GM10847 (cell line): ENCODE results near the gene IL16.

ENCODE experiments used
- POLR2A ChIP-seq: IDR thresholded peaks from 2 replicates; pipeline ENCODE4 v1.6.1; 2011; ENCODE audit not compliant: insufficient read length; ENCODE audit errors: extremely low read depth

The IL16 gene

DNA sequence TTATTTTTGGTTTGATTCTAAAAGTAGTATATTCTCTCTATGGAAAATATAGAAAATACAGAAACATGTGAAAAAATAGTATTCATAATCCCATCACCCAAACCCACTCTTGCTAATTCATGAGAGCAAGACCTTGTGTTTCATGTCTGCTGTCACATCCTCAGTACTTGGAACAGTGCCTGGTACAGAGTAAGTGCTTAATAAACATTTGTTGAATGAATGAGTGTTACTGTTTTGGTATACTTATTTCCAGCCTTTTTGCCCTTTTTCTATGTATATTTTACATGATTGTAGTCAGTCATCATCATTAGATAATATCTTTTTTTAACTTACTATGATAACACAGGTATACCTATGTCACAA, 59.3 kb downstream of the IL16 start:
- TF ChIP-seq POLR2A: no peak

DNA sequence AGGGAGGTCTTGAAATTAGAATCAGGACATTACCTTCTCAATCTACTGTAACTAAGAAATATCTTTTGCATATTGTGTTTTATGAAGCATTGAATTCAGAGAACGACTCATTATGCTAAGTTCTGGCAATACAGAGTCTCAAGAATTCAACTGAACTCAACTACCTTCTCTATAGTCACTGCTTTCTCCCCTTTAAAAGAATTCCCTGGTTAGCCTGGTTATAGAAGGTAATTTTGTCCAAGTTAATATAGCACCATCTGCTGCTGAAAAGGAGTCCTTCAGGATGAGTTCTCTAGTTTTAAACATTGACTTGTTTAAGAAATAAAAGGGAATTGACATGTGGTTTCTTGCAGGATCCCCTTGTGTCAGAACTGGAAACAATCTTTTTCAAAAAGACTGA, 60.2 kb downstream of the IL16 start:
- no peak for TF ChIP-seq POLR2A

DNA sequence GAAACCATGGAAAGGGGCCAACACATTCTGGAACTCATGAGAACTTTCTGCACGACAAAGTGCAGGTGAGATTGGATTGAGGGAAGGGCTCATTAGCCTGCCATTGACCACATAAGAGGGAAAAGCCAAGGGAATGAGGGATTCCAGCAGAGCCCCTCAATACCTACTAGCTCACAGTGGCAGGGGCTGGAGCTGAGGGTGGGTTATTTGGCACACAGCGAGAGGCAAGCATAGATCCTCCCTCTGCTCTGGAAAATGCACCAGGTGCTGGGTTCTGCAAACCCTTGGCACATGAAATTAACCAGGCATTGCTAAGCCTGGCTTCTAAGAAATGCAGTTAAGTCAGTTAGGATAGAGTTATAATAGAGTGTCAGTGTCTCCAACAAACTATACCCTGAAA, 60.8 kb downstream of the IL16 start:
- TF ChIP-seq POLR2A: no peak

DNA sequence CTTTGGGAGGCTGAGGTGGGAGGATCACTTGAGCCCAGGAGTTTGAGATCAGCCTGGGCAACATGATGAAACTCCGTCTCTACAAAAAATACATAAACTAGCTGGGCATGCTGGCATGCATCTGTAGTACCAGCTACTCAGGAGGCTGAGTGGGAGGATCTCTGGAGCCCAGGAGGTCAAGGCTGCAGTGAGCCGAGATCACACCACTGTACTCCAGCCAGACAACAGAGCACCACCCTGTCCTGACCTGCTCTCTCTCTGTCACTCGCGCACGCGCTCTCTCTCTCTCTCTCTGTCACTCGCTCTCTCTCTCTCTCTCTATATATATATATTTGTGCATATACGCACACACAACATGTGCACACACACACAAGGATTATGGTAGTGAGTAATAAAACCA, 61.8 kb downstream of the IL16 start:
- TF ChIP-seq POLR2A: no peak

DNA sequence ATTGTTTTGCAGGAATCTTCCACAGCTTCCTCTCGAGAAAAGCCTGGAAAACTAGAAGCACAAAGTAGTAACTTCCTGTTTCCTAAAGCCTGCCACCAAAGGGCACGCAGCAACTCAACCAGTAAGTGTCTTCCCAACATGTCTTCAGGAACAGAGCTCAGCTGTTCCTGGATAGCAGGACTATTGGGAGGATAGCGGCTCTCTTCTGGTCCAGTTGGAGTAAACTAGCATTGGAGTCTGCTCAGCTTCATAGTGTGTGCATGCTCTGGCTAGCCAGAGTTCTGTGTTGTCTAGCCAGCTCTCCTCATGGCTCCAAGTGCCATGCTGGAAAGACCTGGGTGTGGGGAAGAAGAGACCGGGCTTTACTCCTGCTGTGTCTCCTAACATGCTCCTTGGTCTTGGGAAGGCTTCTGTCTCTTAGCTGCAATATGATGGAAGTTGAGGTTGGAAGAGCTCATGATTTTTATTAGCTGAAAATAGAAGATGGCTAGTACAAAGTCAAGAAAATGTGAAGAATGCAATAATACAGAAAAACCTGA, 63.1 kb downstream of the IL16 start:
- no peak for TF ChIP-seq POLR2A

DNA sequence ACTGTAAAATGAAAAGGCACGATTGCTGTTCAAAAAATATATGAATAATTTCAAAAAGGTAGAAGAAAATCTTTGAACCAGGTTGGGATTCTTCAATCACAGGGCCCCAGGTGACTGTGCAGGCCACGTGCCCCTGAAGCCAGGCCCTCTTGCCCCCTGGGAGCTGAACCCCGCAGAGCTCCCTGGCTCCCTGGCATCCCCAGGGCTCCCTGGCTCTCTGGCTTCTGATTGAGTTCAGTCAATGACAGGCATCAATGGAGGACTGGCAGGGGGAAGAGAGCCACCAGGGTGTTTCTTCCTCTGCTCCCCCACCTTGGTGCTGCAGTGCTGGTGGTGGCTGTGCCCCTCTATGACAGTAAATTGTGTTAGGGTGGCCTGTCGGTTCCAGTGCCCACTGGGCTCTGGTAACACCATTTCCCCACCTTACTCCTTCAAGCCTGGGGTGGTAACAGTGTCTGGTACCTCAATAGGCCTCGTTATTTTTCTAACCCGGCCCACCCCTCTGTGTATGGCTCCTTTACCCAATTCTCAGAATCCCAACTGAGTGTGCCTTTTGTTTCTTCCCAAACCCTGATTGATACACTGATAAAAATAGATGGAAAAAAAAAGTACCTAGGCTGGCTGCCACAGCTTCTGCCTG, 64.6 kb downstream of the IL16 start:
- no peak for TF ChIP-seq POLR2A

DNA sequence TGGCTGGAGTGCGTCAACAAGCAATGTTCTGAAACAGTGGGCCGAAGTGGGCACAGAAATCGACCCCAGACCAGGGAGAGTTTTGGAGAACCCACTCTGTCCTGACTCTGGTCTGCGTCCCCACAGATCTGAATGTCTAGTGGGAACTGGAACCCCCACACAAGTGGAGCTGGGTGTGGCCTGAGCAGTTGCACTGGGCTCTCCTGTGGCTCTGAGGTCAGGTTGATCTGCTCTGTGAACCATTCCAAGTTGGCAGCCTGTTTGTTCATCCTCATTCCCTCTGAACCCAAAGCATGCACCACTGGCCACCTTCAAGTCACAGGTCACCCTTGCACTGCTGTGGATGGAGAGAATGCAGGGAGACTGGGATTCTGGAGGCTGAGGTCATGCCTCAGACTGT, 66.8 kb downstream of the IL16 start:
- no peak for TF ChIP-seq POLR2A

DNA sequence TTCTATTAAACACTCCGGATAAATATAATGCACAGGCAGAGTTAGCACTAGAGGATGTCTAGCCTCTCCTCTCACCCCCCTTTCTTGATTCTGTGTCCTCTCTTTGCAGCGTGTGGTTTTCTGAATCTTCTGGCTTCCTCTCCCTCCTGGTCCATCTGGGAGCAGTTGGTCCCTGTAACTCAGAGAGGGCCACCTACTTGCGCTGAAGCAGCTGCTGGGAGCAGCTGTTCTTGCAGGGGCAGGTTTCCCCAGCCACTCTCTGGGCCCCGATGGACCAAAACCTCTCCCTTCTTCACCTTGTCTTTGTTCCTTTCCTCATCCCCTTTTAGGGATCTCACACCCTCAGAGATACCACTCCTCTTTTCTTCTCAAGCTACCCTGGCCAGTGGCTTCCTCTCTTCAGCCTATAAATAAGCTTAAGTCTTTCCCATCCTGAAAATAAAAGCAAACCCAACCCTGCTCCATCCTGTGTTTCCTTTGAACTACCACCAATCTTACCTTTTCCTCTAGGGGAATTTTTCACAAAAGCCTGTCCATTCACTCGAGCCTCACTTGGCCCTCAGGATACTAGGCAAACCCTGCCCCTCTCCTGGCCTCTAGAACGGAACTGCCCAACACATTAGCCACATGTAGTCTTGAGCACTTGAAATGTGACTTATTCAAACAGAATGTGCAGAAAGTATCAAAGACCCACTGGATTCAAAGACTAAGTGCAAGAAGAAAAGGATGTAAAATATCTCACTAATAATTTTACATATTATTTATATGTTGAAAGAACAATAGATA, 67.6 kb downstream of the IL16 start:
- TF ChIP-seq POLR2A: no peak

DNA sequence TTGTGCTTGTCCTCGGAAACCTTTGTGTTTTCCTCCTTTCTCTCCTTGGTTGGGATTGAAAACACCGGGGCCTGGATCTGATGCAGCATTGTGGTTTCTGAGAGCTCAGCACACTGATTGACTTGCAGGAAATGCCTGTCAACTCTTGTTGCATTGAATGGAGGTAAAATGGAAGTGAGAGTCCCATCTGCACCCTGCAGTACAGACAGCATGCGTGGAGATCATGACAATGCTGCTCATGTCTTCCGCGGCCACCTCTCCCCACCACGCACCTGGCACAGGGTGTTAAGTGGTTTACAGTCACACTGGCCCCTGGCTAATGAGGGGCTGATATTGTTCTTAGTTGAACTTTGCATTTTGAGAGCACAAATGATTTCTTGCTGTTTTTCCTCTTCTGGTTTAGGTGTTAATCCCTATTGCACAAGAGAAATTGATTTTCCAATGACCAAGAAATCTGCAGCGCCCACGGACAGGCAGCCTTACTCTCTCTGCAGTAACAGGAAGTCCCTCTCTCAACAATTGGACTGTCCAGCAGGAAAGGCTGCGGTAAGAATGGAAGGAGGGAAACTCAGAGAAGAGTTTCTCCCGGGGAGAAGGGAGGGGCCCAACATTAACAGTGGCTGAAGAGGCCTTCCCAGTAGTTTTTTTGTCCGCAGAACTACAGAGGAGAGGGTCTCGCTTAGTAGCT, 68.7 kb downstream of the IL16 start:
- TF ChIP-seq POLR2A: no peak

DNA sequence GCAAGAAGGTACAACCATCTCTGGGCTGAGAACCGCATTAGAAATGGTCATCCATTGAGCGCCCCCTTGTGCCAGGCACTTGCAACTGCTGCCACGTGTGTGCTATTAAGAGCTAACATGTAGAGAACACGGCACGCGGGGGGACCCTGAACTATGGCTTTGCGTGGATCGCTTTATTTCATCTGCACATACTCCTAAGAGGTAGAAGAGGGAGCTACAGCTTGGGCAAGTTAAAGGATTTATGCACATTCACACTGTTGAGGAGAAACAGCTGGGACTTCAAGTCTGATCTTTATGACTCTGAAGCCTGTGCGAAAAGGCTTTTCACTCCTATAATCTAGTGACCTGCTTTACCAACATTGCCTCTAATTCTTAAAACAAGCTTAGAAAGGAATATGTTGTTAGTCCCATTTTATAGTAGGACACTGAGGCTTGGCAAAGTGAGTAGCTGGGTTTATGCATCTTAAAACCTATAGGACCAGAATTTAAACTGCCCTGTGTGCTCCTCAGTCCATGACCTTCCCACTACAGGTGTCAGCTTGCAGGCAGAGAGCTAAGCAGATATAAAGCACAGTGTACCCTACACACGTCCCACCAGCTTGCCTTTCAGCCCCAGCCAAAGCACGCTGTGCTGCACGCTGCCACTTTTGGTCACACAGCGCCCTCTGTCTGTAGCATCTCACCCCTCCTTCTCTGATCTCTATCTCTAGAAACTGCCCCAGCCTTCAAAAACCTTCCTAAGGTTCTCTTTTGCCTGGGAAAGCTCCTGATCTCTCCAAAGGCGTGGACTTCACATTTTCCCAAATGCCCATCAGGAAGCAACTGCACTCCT, 69.5 kb downstream of the IL16 start:
- no peak for TF ChIP-seq POLR2A

DNA sequence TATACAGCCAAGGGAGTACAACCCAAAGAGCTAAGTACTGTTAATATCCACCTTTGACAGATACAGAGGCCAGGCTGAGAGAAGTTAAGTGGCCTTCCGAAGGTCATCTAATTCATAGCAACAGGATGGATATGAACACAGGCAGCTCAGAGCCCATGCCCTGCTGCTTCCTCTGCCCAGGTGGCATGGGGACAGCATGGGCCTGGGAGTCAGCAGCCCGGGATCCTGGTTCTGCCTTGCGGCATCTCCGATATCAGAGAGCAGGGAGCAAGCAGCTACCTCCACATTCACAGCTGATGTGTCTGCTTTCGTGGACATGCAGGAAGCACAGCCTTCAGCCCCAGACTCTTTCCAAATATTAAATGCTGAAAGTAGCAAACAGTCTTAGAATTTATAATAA, 71.7 kb downstream of the IL16 start:
- no peak for TF ChIP-seq POLR2A

DNA sequence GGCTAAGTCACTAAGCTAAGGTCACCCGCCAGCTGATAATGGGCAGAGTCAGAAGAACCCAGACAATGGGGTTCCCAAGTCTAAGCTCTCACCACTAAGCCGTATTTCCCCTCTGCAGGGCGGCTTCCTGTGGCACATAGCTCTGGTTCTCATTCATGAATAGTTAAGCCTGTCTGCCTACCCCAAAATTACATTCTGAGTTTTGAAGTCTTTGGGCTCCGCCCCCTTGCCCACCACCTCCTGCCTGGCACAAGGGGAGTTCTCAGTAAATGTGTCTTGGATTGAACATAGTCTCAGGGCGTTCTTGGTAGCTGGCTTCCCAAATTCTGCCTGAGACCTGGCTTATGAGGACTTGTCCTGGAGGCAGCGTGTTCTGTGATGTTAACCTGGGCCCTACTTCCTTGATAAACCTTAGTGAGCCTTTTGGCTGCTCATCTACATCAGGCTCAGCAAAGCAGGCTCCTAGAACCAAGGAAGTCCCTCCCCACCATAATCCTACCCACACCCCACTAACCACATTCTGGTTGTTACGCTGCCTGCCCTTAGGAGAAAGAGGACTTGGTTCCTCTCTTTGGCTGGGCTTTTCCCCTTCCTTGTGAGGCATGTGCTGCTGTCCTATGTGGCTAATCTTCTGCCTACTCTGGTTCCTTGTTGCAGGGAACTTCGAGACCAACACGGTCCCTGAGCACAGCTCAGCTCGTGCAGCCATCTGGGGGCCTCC, 72.4 kb downstream of the IL16 start:
- TF ChIP-seq POLR2A: no peak

DNA sequence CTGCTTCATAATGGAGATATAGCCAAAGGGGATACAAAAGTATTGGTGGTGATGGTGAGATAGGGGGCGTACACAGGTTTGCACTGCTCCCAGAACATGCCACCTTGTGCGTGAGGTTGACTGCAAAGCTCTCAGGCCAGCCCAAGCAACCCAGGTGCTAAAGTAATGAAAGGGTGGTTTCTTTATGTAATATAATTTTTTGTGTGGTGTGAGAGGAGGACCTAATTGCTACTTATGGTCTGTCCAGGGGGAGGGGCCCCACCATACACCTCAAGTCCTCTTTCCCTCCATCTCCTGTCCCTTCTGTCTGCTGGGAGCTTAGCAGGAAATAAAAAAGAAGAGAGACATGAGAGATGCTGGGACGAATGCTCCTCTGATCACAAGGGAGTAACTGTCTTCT, 73.5 kb downstream of the IL16 start:
- TF ChIP-seq POLR2A: no peak

DNA sequence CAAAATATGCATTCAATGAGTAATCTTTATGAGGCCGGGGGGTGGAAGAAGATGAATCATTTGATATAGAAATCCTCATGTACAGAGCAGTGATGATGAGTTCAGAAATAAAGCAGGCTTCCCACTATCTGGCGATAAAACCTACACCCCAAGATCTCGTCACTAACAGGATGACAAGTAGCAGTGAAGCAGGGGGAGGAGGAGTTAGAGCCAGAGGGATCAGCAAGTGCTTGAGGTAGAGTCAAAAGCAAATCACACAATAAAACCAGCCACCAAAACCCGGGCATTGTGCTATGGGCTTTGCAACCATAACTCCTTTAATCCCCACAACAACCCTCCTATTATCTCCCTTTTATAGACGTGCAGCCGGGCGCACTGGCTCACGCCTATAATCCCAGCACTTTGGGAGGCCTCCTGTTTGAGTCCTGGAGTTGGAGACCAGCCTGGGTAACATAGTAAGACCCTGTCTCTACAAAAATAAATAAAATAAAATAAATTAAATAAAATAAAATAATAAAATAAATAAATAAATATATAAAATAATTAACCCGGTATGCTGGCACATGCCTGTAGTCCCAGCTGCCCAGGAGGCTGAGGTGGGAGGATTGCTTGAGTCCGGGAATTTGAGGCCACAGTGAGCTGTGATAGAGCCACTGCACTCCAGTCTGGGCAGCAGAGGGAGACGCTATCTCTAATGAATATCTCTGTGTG, 74.3 kb downstream of the IL16 start:
- TF ChIP-seq POLR2A: no peak
